ENCODE results near the gene CDH23.

The CDH23 gene

GRCh38 chr10:71589617-71590551 is 193.2 kb downstream of the CDH23 start:
- TF ChIP-seq CTCF (conservative IDR thresholded peaks at IDR 0.05; ENCODE audit: low read depth, low read length) = no peak
- no peak for DNase-seq (ENCODE audit: low read depth)
- H3K4me3 ChIP-seq (ENCODE audit: low read length) = no peak overlapping the region

- TF ChIP-seq CTCF (conservative IDR thresholded peaks at IDR 0.05; ENCODE audit: low read depth, low read length) = no peak
- no peak for DNase-seq (ENCODE audit: low read depth)
- H3K4me3 ChIP-seq (ENCODE audit: low read length) = no peak overlapping the region
These were observed 194.1 kb downstream of the CDH23 start for GRCh38 chr10:71590781-71591350.

GRCh38 chr10:71594934-71595571 is 198.3 kb downstream of the CDH23 start:
- H3K4me3 ChIP-seq (ENCODE audit: low read length) = no peak overlapping the region
- no peak for DNase-seq (ENCODE audit: low read depth)
- no peak for TF ChIP-seq CTCF (conservative IDR thresholded peaks at IDR 0.05; ENCODE audit: low read depth, low read length)

GRCh38 chr10:71595649-71596048 is 198.9 kb downstream of the CDH23 start:
- TF ChIP-seq CTCF (conservative IDR thresholded peaks at IDR 0.05; ENCODE audit: low read depth, low read length) = no peak
- no peak overlapping the region for H3K4me3 ChIP-seq (ENCODE audit: low read length)
- no peak for DNase-seq (ENCODE audit: low read depth)

GRCh38 chr10:71596127-71596526 is 199.4 kb downstream of the CDH23 start:
- no peak for TF ChIP-seq CTCF (conservative IDR thresholded peaks at IDR 0.05; ENCODE audit: low read depth, low read length)
- DNase-seq (ENCODE audit: low read depth) = no peak
- no peak overlapping the region for H3K4me3 ChIP-seq (ENCODE audit: low read length)

- no peak overlapping the region for H3K4me3 ChIP-seq (ENCODE audit: low read length)
- no peak for TF ChIP-seq CTCF (conservative IDR thresholded peaks at IDR 0.05; ENCODE audit: low read depth, low read length)
- DNase-seq (ENCODE audit: low read depth) = no peak
These were observed 200.0 kb downstream of the CDH23 start for GRCh38 chr10:71596759-71597158.

All from retinal pigment epithelial cell (primary cell).